ENCODE data around the gene AGRN. TPM values are rescaled to one million over a fixed set of nuclear protein-coding genes. Genes with fewer than 3 reads are reported as not detected.

The AGRN gene
- total RNA-seq, 1 donor from 2014 or later: 479 TPM

- peaks cover 3% of the 10 kb centered on the region for H3K36me3 ChIP-seq (ENCODE audit: control insufficient read depth, insufficient read depth, low read length)
- no peaks in the 10 kb centered on the region for H3K27me3 ChIP-seq (ENCODE audit: control insufficient read depth, insufficient read depth, low read length)
- TF ChIP-seq CTCF (IDR thresholded peaks at IDR 0.05; ENCODE audit: insufficient read depth, low read length, poor library complexity, severe bottlenecking): no peak
- H3K4me3 ChIP-seq (ENCODE audit: low read depth, low read length): no peak overlapping the region
- DNase-seq (ENCODE audit: low read depth): no peak
Measured at GRCh38 chr1:1052003-1052840, 32.3 kb downstream of the AGRN start.

GRCh38 chr1:1053022-1053421, 33.1 kb downstream of the AGRN start:
- no peak for TF ChIP-seq CTCF (IDR thresholded peaks at IDR 0.05; ENCODE audit: insufficient read depth, low read length, poor library complexity, severe bottlenecking)
- peaks cover 3% of the 10 kb centered on the region for H3K36me3 ChIP-seq (ENCODE audit: control insufficient read depth, insufficient read depth, low read length)

GRCh38 chr1:1053682-1054081, 33.8 kb downstream of the AGRN start:
- peaks cover 3% of the 10 kb centered on the region for H3K36me3 ChIP-seq (ENCODE audit: control insufficient read depth, insufficient read depth, low read length)
- no peak for DNase-seq (ENCODE audit: low read depth)
- no peak for TF ChIP-seq CTCF (IDR thresholded peaks at IDR 0.05; ENCODE audit: insufficient read depth, low read length, poor library complexity, severe bottlenecking)
- H3K27me3 ChIP-seq (ENCODE audit: control insufficient read depth, insufficient read depth, low read length): no peaks in the 10 kb centered on the region
- no peak overlapping the region for H3K4me3 ChIP-seq (ENCODE audit: low read depth, low read length)

More at GRCh38 chr1:1053022-1053421, 33.1 kb downstream of the AGRN start:
- Histone ChIP-seq H3K4me3 (ENCODE audit: low read depth, low read length) (no peak overlapping the region), H3K27me3 (ENCODE audit: control insufficient read depth, insufficient read depth, low read length) (no peaks in the 10 kb centered on the region)
- no peak for DNase-seq (ENCODE audit: low read depth)

GRCh38 chr1:1054099-1054700, 34.3 kb downstream of the AGRN start:
- Histone ChIP-seq H3K27me3 (ENCODE audit: control insufficient read depth, insufficient read depth, low read length) (no peaks in the 10 kb centered on the region), H3K36me3 (ENCODE audit: control insufficient read depth, insufficient read depth, low read length) (peaks cover 3% of the 10 kb centered on the region)
- TF ChIP-seq CTCF (IDR thresholded peaks at IDR 0.05; ENCODE audit: insufficient read depth, low read length, poor library complexity, severe bottlenecking): no peak

GRCh38 chr1:1054971-1055370, 35.1 kb downstream of the AGRN start:
- Histone ChIP-seq H3K36me3 (ENCODE audit: control insufficient read depth, insufficient read depth, low read length) (peaks cover 3% of the 10 kb centered on the region), H3K27me3 (ENCODE audit: control insufficient read depth, insufficient read depth, low read length) (no peaks in the 10 kb centered on the region)

More at GRCh38 chr1:1054099-1054700, 34.3 kb downstream of the AGRN start:
- no peak for DNase-seq (ENCODE audit: low read depth)
- no peak overlapping the region for H3K4me3 ChIP-seq (ENCODE audit: low read depth, low read length)

More at GRCh38 chr1:1054971-1055370, 35.1 kb downstream of the AGRN start:
- no peak for DNase-seq (ENCODE audit: low read depth)
- H3K4me3 ChIP-seq (ENCODE audit: low read depth, low read length): no peak overlapping the region
- TF ChIP-seq CTCF (IDR thresholded peaks at IDR 0.05; ENCODE audit: insufficient read depth, low read length, poor library complexity, severe bottlenecking): no peak

All from kidney epithelial cell (primary cell).